Mucosa of rectum (tissue), 2 donors: ENCODE results near the gene JADE1.

Source experiments
- H3K27ac ChIP-seq, 2 donors: one replicate each; pipeline ENCODE4 v1.7.0; 2013; ENCODE audit warnings: inconsistent platforms in 2 of 2, low read depth in 2 of 2, low read length in 2 of 2
- H3K27me3 ChIP-seq, 2 donors: one replicate each; pipeline ENCODE4 v1.7.0; 2013; ENCODE audit warnings: low read length in 2 of 2; ENCODE audit not compliant: control insufficient read depth in 2 of 2, insufficient read depth in 2 of 2
- H3K36me3 ChIP-seq, 2 donors: one replicate each; pipeline ENCODE4 v1.7.0; 2013; ENCODE audit warnings: low read length in 2 of 2; ENCODE audit not compliant: control insufficient read depth in 2 of 2, insufficient read depth in 2 of 2
- H3K4me1 ChIP-seq, 2 donors: one replicate each; pipeline ENCODE4 v1.7.0; 2013; ENCODE audit warnings: low read length in 2 of 2, mild to moderate bottlenecking in 1 of 2; ENCODE audit not compliant: control insufficient read depth in 2 of 2, insufficient read depth in 2 of 2
- H3K4me3 ChIP-seq, 2 donors: one replicate each; pipeline ENCODE4 v1.7.0; 2013; ENCODE audit warnings: low read length in 2 of 2
- H3K9ac ChIP-seq, 2 donors: one replicate each; pipeline ENCODE4 v1.7.0; 2013; ENCODE audit warnings: low read length in 2 of 2, low read depth in 1 of 2, mild to moderate bottlenecking in 1 of 2
- H3K9me3 ChIP-seq, 2 donors: one replicate each; pipeline ENCODE4 v1.7.0; 2013; ENCODE audit warnings: low read length in 2 of 2; ENCODE audit not compliant: control insufficient read depth in 2 of 2
- donor health status: healthy.
- donor health status: Normal muscosa, but diverticular disease.

Gene JADE1

GRCh38 chr4:128809477-128810330 lies at the start of gene JADE1:
TSS of gene JADE1 (plus strand) at chr4:128809700. CDS start at chr4:128831759, 22,059 bp downstream.
- peak within 1 kb of the TSS; percentile 63 to 72 for H3K9ac ChIP-seq
- no peaks in the 10 kb centered on the region for H3K9me3 ChIP-seq
- H3K4me1 ChIP-seq: peaks cover 7 to 12% of the 10 kb centered on the region in 2 donors
- H3K27ac ChIP-seq: peak within 1 kb of the TSS; percentile 78 to 92
- H3K36me3 ChIP-seq: no peaks in the 10 kb centered on the region
- H3K27me3 ChIP-seq: no peaks in the 10 kb centered on the region
- H3K4me3 ChIP-seq: peak within 1 kb of the TSS; percentile 91 to 95

GRCh38 chr4:128766781-128767180 lies 42.7 kb upstream of the JADE1 start:
- Histone ChIP-seq H3K36me3 (no peaks in the 10 kb centered on the region), H3K4me3 (no peak overlapping the region), H3K4me1 (no peaks in the 10 kb centered on the region), H3K9ac (no peak overlapping the region), H3K27ac (no peak overlapping the region), H3K27me3 (no peaks in the 10 kb centered on the region), H3K9me3 (no peaks in the 10 kb centered on the region)

- no peak overlapping the region for H3K27ac ChIP-seq
- no peaks in the 10 kb centered on the region for H3K36me3 ChIP-seq
Measured at GRCh38 chr4:128768373-128768996, 41.0 kb upstream of the JADE1 start.

DNA sequence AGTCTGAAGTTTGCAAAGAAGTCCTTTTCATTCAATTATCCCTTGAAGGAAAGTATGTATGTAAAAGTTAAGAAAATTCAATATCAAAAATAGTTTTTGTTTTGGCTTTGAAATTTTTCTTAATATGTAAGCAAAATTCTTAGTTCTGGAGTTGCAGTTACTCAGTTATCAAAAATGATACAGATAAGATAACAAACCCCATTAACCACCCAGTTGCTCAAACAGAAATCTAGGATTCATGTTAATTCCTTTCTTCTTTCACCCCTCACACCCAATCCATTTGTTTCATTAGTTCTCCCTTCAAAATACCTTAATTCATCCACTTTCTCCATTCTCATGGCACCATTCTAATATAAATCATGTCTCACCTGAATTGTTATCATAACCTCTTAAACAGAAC lies 40.5 kb upstream of the JADE1 start:
- H3K27me3 ChIP-seq: no peaks in the 10 kb centered on the region
- no peaks in the 10 kb centered on the region for H3K36me3 ChIP-seq
- H3K4me1 ChIP-seq: no peaks in the 10 kb centered on the region
- no peak overlapping the region for H3K9ac ChIP-seq
- no peak overlapping the region for H3K27ac ChIP-seq
- H3K9me3 ChIP-seq: no peaks in the 10 kb centered on the region
- no peak overlapping the region for H3K4me3 ChIP-seq

More at GRCh38 chr4:128768373-128768996, 41.0 kb upstream of the JADE1 start:
- no peaks in the 10 kb centered on the region for H3K4me1 ChIP-seq
- H3K9me3 ChIP-seq: no peaks in the 10 kb centered on the region
- H3K27me3 ChIP-seq: no peaks in the 10 kb centered on the region
- H3K9ac ChIP-seq: no peak overlapping the region
- no peak overlapping the region for H3K4me3 ChIP-seq

DNA sequence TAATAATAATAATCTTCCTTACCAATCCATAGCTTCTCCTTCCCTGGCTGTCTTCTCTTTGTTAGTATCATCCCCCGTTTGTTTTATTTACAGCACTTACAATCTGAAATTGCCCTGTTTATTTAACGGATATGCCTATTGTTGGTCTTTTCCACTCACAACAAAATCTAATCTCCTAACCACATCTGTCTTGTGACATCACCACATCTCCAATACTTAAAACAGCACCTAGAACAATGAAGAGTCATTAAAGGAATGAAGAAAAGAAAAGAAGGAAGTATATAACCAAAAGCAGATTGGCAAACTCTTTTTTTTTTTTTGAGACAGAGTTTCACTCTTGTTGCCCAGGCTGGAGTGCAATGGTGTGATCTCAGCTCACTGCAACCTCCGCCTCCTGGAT lies 38.7 kb upstream of the JADE1 start:
- Histone ChIP-seq H3K9me3 (no peaks in the 10 kb centered on the region), H3K36me3 (no peaks in the 10 kb centered on the region), H3K27me3 (no peaks in the 10 kb centered on the region), H3K9ac (no peak overlapping the region), H3K4me3 (no peak overlapping the region), H3K27ac (no peak overlapping the region), H3K4me1 (no peaks in the 10 kb centered on the region)

DNA sequence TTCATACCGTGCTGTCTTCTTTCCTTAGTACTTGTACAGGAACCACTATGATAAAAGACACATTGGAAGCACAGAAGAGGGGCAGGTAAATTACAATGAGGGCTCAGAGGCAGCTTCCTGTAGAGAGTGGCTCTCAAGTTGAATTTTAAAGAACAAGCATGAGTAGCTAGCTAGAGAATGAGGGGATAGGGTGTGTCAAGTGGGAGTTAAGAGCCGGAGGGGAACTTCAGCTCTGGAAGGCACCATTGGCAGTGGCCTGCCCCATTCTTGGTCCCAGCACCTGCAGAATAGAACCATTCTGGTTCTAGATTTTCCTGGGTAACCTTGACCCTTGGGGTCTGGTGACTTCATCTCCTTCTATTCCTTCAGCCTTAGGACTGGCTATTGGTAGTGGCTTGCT lies 34.0 kb upstream of the JADE1 start:
- Histone ChIP-seq H3K27ac (no peak overlapping the region), H3K27me3 (no peaks in the 10 kb centered on the region), H3K9ac (no peak overlapping the region), H3K4me3 (no peak overlapping the region), H3K9me3 (no peaks in the 10 kb centered on the region), H3K4me1 (no peaks in the 10 kb centered on the region), H3K36me3 (no peaks in the 10 kb centered on the region)

- Histone ChIP-seq H3K9me3 (no peaks in the 10 kb centered on the region), H3K27ac (no peak overlapping the region), H3K27me3 (no peaks in the 10 kb centered on the region), H3K4me3 (no peak overlapping the region), H3K4me1 (no peaks in the 10 kb centered on the region), H3K36me3 (no peaks in the 10 kb centered on the region), H3K9ac (no peak overlapping the region)
Measured at GRCh38 chr4:128775916-128776315, 33.6 kb upstream of the JADE1 start.

GRCh38 chr4:128776794-128777216 lies 32.7 kb upstream of the JADE1 start:
- no peak overlapping the region for H3K4me3 ChIP-seq
- no peaks in the 10 kb centered on the region for H3K4me1 ChIP-seq
- no peaks in the 10 kb centered on the region for H3K27me3 ChIP-seq
- no peak overlapping the region for H3K27ac ChIP-seq
- no peaks in the 10 kb centered on the region for H3K36me3 ChIP-seq
- H3K9me3 ChIP-seq: no peaks in the 10 kb centered on the region
- H3K9ac ChIP-seq: no peak overlapping the region

GRCh38 chr4:128780688-128781087 lies 28.8 kb upstream of the JADE1 start:
- Histone ChIP-seq H3K27ac (no peak overlapping the region), H3K27me3 (no peaks in the 10 kb centered on the region), H3K36me3 (no peaks in the 10 kb centered on the region), H3K4me1 (no peaks in the 10 kb centered on the region), H3K4me3 (no peak overlapping the region), H3K9ac (no peak overlapping the region), H3K9me3 (no peaks in the 10 kb centered on the region)

DNA sequence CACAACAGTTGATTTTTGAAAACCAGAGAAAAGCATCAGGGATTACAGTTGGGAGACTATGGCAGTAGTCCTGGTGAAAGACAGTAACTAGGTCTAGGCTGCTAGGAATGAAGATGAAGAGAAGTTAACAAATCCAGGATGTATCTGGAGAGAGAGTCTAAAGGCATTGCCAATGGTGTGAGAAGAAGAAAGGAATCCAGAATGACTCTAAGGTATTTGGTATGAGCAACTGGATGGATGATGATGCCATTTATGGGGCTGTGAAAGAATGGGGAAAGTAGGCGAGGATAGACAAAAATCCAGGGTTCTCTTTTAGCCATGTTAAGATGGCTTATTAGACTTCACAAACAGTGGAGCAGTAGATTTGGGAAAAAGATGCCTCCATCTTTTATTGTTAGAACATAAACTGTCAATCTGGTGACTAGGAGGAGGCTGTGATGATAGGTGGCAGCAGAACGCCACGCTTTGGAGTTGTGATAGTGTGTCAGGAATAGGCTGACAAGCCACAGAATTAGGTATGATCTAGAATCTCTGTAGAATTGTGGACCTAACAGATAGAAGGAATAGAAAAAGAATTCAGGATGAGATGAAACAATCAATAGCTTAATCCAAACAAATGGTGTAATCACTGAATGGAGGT lies 27.3 kb upstream of the JADE1 start:
- Histone ChIP-seq H3K27ac (no peak overlapping the region), H3K4me1 (no peaks in the 10 kb centered on the region), H3K27me3 (no peaks in the 10 kb centered on the region), H3K9ac (no peak overlapping the region), H3K36me3 (no peaks in the 10 kb centered on the region), H3K4me3 (no peak overlapping the region), H3K9me3 (no peaks in the 10 kb centered on the region)
